ENCODE data around the gene SLC5A11.

SLC5A11 gene

DNA sequence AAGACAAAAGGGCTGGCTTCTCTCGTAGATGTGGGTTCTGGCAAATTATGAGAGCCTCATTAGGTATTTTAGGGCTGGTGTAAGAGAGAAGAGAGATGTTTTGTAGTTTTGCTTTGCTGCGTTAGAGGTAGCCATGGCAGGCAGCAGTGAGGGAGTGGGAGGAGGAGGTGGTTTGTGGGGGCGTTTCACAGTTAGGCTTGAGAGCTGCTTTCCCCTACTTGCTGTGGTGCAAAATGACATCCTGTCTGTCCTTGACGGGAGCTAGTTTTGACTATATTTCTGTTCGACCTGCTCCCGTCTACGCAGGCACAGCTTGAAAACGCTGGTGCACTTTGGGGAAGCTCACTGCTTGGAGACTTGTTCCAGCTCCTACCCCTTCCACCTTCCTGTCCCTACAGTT lies 75.5 kb downstream of the SLC5A11 start:
- no peak for DNase-seq

DNA sequence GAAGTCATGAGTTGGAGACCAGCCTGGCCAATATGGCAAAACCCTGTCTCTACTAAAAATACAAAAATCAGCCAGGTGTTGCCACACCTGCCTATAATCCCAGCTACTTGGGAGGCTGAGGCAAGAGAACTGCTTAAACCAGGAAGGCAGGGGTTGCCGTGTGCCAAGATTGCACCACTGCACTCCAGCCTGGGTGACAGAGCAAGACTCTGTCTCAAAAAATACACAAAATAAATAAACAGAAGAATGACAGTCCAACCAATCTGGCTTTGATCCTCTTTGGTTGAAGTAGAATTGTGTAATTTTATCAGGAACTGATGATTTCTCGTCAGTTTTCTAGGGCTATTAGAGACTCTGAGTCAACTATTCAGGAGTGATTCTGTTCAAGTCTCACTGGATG lies 79.4 kb downstream of the SLC5A11 start:
- DNase-seq, result no peak

DNA sequence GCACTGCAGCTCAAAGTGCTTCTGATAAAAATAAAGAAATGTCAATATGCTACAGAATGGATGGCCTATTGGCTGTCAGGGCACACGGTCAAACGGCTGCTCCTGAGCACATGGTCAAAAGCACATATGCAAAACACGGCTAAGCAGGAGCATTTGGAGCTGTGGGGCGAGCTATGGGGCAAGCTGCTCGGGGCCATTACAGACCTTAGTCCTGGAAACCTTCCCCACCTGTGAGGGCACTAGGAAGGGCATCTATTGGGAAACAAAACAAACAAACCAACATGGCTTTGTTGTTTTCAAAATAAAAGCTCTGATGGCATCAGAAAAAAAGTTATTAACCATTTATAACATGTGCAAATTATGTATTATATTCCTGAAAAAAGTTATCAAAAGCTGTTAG lies 83.6 kb downstream of the SLC5A11 start:
- no peak for DNase-seq

DNA sequence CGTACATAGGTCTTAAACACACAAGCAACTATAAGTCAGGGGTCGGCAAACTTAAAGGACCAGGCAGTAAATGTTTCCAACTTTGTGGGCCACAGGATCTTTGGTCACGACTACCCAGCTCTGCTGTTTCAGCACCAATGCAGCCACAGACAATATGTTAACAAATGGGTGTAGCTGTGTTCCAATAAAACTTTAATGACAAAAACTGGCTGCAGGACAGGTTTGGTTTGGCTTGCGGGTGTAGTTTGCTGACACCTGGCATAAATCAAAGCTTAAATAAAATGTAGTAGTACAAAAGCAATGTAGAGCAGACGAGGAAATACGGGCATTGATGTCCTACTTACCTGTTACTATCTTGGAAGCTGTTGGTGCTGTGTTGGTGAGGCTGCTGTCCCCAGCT lies 84.7 kb downstream of the SLC5A11 start:
- DNase-seq, result no peak

DNA sequence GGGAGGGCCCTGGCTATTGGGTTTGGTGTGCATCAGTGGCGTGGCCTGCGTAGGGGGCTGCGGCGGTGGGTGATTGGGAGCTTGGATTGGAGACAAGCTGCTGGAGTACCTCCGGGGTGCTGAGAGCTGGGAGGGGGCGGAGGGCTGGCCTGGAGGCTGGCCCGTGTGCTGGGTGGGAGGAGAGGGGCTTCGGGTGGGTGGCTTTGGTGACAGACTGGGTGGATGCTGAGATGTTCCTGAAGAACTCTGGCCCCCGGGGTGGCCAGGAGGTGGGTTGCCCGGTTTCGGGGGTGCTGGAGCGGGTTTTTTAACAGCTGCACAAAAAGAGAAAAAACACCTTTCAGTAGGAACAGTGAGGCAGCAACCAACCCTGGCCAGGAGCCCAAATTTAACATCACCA lies 85.3 kb downstream of the SLC5A11 start:
- no peak for DNase-seq

DNA sequence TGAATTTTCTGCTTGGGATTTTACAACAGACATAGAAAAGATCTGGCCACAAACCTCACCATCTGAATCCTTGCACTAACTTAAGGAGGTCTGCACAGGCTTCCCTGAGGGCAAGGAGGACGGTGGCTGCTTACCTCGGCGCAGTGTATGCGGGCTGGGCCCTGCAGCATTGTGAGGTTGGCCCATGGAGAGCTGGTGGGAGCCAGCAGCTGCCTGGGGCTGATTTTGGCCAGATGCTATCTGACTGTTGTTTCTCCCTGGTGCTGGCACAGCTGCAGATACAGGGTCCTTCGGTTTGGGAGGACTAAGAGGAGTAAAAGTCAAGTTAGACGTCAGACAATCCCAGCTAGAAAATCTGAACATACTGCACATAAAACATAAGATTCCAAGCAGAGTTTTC lies 89.6 kb downstream of the SLC5A11 start:
- DNase-seq, result no peak

DNA sequence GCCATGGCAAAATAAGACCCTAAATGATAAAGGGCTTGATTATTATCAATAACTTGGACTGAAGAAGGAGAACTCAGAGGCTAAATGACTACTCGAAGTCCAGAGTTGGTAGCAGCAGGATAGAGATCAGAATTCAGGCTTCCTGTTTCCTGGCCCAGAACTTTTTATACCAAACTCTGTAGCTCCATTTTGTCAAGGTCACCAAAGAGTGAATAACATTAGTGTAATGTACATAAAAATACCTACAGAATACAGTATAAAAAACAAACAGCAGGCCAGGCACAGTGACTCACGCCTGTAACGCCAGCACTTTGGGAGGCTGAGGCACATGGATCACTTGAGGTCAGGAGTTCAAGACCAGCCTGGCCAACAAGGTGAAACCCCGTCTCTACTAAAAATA lies 90.4 kb downstream of the SLC5A11 start:
- no peak for DNase-seq

DNA sequence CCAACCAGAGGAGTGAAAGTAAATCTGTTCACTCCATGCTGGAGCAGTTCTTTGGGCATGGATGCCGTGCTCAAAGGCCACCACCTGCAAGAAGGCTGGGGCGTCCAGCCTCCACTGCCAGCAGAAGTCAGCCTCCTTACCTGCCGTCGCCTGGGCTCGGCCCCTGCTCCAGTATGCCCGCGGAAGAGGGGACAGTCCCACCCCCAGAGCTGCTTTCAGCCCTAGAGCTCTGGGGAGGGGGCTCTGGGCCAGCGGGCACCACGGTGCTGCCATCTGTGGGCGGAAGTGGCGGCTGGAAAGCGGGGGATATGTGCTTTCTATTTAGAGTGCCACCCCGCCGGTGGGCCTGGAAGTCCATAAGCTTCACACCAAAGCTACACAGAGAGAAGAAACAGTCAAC lies 93.5 kb downstream of the SLC5A11 start:
- no peak for DNase-seq

DNA sequence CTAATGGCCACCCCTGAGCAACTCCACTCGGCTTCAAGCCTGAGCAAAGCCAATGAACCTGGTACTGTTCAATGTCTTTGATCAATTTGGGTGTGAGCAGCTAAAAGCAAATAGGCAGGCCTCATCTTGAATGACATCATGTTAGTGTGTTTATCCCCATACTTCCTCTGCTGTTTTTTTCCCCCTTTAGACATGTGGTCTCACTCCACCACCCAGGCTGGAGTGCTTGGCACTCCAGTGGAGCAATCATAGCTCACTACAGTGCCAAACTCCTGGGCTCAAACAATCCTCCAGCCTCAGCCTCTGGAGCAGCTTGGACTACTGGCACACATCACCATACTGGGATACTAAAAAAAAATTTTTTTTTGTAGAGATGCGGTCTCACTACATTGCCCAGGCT lies 94.0 kb downstream of the SLC5A11 start:
- DNase-seq, result no peak

DNA sequence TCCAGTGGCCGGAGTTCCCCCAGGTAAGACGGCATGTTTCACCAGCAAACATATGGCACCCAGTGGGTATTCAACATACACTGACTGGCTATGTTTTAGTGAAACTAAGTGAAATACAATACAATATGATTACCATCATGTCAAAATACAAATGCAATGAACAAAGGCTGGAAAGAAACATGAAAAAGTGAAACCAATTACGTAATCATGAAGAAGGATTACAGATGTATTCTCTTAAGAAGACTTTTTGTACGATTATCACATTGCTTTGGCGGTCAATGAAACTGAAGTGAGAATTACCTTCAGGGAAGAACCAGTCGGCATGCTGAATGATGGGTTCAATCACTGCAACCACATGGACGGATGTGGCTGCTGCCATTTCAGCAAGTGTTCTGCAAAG lies 97.7 kb downstream of the SLC5A11 start:
- no peak for DNase-seq

DNA sequence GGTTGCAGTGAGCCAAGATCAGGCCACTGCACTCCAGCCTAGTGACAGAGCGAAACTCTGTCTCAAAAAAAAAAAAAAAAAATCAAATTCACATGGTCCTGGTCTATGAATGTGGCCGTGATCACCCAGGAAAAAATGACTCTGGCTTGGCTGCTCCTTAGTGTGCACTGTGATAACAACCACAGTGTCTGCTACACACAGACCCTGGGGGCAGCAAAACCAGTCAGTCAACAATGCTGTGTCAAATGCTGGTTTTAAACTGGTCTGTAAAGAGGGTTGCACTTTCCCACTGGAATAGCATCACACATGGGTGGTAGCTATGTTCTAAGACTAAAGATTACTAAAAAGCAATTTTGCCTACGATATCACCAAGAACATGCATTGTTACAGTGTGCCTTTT lies 98.4 kb downstream of the SLC5A11 start:
- DNase-seq, result no peak

DNA sequence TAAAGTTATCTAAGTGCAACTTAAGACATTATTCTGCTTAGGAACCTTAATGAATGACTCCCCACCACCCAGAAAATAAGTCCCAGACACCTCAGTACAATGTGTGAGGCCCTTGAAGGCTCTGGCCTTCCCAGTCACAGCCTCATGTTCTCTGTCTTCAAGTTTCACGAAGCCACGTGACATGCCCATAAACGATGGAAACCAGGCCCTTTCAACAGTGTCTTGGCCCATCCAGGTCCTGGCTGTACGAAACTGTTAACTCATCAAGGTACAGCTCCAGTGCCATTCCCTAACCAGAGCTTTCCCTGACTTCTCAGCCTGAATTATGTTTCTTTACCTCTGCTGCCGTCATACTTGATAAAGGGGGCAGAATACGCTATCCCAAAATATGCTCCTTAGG lies 100.4 kb downstream of the SLC5A11 start:
- DNase-seq, result no peak

DNA sequence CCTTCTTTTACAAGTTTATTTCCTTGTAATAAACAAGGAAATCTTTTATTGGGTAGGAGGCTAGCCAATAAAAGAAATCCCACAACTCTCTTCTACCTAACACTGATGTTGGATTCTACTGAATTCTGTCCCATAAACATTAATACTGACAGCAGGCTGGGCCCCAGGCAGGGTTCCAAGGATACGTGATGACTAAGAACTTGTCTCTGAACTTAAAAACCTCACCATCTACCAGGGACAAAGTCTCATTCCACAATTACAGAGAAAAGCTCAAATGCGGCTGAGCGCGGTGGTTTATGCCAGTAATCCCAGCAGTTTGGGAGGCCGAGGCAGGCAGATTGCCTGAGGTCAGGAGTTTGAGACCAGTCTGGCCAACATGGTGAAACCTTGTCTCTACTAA lies 104.5 kb downstream of the SLC5A11 start:
- DNase-seq, result no peak

DNA sequence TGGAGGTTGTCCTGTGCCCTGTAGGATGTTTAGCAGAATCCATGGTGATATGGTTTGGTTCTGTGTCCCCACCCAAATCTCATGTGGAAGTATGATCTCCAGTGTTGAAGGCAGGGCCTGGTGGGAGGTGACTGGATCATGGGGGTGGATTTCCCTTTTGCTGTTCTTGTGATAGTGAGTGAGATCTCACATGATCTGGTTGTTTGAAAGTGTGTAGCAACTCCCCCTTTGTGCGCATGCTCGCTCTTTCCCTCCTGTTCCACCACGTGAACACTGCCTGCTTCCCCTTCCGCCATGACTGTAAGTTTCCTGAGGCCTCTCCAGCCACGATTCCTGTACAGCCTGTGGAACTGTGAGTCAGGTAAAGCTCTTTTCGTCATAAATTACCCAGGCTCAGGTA lies 107.5 kb downstream of the SLC5A11 start:
- no peak for DNase-seq

DNA sequence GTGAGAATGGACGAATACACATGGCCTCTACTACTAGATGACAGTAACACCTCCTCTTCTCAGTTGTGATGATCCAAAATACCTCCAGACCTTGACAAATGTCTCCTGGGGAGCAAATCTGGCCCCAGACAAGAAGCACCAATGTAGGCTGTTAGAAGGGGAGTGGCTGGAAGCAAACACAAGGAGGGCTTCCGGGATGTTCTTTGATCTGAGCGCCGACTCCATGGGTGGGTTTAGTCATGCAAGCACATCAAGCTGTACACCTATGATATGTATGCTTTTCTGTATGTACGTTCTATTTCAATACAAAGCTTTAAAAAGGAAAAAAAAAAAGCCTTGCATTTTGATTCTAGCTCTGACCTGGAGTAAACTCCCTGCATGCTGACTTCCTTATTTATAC lies 108.0 kb downstream of the SLC5A11 start:
- no peak for DNase-seq

DNA sequence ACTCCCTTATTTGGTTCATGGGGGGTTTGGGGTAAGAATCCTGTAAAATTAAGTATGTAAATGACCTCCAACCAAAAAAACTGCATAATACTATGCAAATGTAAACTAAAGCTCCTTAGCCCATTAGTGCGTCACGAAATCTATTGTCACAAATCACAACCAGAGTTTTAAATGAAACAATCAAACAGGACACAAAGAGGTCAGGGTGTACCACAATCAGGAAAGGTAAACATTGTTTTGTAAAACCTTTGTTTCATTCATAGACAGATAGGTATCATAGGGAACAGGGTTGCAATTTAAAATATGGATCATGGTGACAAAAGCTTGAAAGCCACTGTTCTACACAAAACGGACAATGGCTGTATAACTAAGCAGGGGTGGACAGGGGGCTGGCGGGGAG lies 108.4 kb downstream of the SLC5A11 start:
- DNase-seq, result no peak

DNA sequence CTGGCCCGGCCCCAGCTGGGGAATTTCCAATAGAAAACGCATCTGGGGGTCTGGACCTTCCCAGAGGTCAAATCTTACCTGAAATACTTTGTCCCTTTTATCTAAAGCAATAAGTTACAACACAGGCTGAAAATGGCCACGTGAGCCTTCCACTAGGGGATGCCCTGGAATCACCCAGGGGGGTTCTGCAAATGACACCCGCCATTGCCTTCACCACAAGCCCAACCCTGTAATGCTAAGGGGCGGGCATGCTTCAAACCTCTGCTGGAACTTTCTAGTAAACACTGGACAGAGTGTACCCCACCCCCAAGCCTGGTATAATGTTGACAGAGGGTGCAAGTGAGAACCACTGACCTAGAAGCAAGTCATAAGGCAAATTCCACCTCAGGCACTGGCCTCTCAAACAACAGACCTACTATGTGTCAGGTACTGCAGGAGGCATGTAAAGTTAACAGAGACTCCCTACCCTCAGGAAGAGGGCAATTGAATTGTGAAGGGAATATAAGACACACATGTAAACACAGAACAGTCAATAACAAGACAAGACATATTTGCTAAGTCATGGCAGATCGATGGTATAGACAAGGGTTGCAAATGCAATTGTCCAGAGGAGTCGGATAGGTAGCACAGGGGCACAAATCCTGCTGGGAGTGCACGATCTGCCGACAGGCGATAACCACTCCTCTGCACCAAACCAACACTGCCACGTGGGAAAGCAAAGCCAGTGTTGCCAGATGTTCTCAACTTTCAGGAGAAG lies 110.4 kb downstream of the SLC5A11 start:
- DNase-seq, result no peak

DNA sequence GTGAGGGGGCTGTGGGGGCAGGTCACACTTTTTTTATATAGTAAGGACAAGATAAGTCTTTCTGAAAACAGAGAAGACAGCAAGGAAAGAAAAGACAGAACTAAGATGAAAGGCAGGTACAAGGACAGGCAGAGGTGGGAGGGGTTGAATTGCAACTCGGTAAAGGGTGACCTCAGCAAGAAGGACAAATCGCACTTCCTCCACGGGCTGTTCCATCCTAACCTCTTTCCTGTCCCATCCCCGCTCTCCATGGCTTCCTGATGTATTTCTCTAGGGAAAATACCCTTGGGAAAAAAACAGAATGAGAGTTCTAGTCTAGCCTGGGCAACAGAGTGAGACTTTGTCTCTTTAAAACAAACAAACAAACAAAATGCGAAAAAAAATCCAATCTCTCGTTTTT lies 112.1 kb downstream of the SLC5A11 start:
- DNase-seq, result no peak

Measured in NCI-H524 treated with DMSO at 0.1 percent for 48 hours (cell line).